SK-N-SH (cell line): Measurements from ENCODE around the gene AMIGO2. TPM values are rescaled to one million over a fixed set of nuclear protein-coding genes. Genes with fewer than 3 reads are reported as not detected.

Source experiments
- CTCF ChIA-PET: fragments of 300-600, 350-600 bp; formaldehyde crosslinking; extraction: SDS; loops from one replicate; lab custom pipeline; 2021; lab: Yijun Ruan, JAX
- POLR2A ChIA-PET: fragments of 350-600 bp; sonication (Branson Sonifier 250); formaldehyde crosslinking; extraction: SDS; loops from one replicate; lab custom pipeline; 2020; ENCODE audit warnings: antibody characterized with exemption, inconsistent platforms; lab: Yijun Ruan, JAX
- DNase-seq: peaks from one replicate; pipeline ENCODE4 v3.0.0; 2012
- H2AFZ ChIP-seq: fragments of 200-600 bp; sonication (generic); 2 replicates; pipeline ENCODE4 v1.8.1; 2016; ENCODE audit warnings: antibody characterized with exemption, mild to moderate bottlenecking, low read depth
- H3F3A ChIP-seq: fragments of 200-600 bp; sonication (generic); replicated peaks from 2 replicates; pipeline ENCODE3; 2016; ENCODE audit warnings: antibody characterized with exemption, mild to moderate bottlenecking; ENCODE audit not compliant: insufficient read depth
- H3K27ac ChIP-seq, 2 experiments: fragments of 200-500 bp in 1 of 2; fragments of 200-600 bp in 1 of 2; sonication (Bioruptor generic) in 1 of 2; sonication (generic), shearing (Covaris generic) in 1 of 2; 2 replicates each; pipeline versions ENCODE4 v1.5.1 to v1.6.1; 2014 to 2016; ENCODE audit warnings: low read depth in 2 of 2, inconsistent platforms in 1 of 2, low read length in 1 of 2, mild to moderate bottlenecking in 1 of 2, mixed read lengths in 1 of 2
- H3K27me3 ChIP-seq: fragments of 200-600 bp; sonication (generic), shearing (Covaris generic); 2 replicates; pipeline ENCODE4 v1.6.1; 2016; ENCODE audit warnings: mixed run types; ENCODE audit not compliant: insufficient read depth
- H3K36me3 ChIP-seq, 2 experiments: fragments of 200-500 bp in 1 of 2; fragments of 200-600 bp in 1 of 2; sonication (Bioruptor generic) in 1 of 2; sonication (generic) in 1 of 2; replicated peaks in 1 of 2; 2 replicates each; pipeline versions ENCODE3 to v1.5.1; 2014 to 2016; ENCODE audit warnings: low read length in 1 of 2, mild to moderate bottlenecking in 1 of 2; ENCODE audit not compliant: insufficient read depth in 2 of 2, control insufficient read depth in 1 of 2
- H3K4me1 ChIP-seq, 2 experiments: fragments of 200-500 bp in 1 of 2; fragments of 200-600 bp in 1 of 2; sonication (Bioruptor generic) in 1 of 2; sonication (generic), shearing (Covaris generic) in 1 of 2; 2 replicates each; pipeline versions ENCODE4 v1.5.1 to v1.6.1; 2014 to 2016; ENCODE audit warnings: low read depth in 1 of 2, low read length in 1 of 2, mixed run types in 1 of 2; ENCODE audit not compliant: insufficient read depth in 2 of 2, control insufficient read depth in 1 of 2
- H3K4me2 ChIP-seq: fragments of 200-600 bp; sonication (generic), shearing (Covaris generic); 2 replicates; pipeline ENCODE4 v1.6.1; 2017; ENCODE audit warnings: mixed run types
- H3K4me3 ChIP-seq, 2 experiments: fragments of 200-500 bp in 1 of 2; fragments of 200-600 bp in 1 of 2; sonication (Bioruptor generic) in 1 of 2; sonication (generic), shearing (Covaris generic) in 1 of 2; 2 replicates each; pipeline versions ENCODE4 v1.5.1 to v1.8.1; 2014 to 2016; ENCODE audit warnings: low read depth in 2 of 2, inconsistent platforms in 1 of 2, low read length in 1 of 2, mild to moderate bottlenecking in 1 of 2, mixed read lengths in 1 of 2, moderate library complexity in 1 of 2
- H3K79me2 ChIP-seq: fragments of 200-600 bp; sonication (generic); 2 replicates; pipeline ENCODE4 v1.8.1; 2017; ENCODE audit warnings: mild to moderate bottlenecking; ENCODE audit not compliant: insufficient read depth
- H3K9ac ChIP-seq: fragments of 200-600 bp; sonication (generic); 2 replicates; pipeline ENCODE4 v1.6.1; 2017; ENCODE audit warnings: mixed run types
- H3K9me2 ChIP-seq: fragments of 200-600 bp; sonication (generic); 2 replicates; pipeline ENCODE4 v1.6.1; 2017; ENCODE audit warnings: mixed run types
- H3K9me3 ChIP-seq: fragments of 200-600 bp; sonication (generic); 2 replicates; pipeline ENCODE4 v1.6.1; 2017; ENCODE audit warnings: mixed run types, mild to moderate bottlenecking, moderate library complexity
- H4K20me1 ChIP-seq: fragments of 200-600 bp; sonication (generic); 2 replicates; pipeline ENCODE4 v1.6.1; 2017; ENCODE audit warnings: mild to moderate bottlenecking, mixed run types; ENCODE audit not compliant: insufficient read depth
- CHD2 ChIP-seq: fragments of 150-350 bp; IDR thresholded peaks from 2 replicates; pipeline ENCODE4 v1.6.1; 2018; ENCODE audit warnings: low read length; ENCODE audit not compliant: partially characterized antibody
- CTCF ChIP-seq: fragments of 200-600 bp; sonication (generic); IDR thresholded peaks from 2 replicates; pipeline ENCODE4 v1.6.1; 2017; ENCODE audit warnings: antibody characterized with exemption, mild to moderate bottlenecking, moderate library complexity
- EZH2phosphoT487 ChIP-seq: fragments of 200-600 bp; sonication (generic); IDR thresholded peaks from 2 replicates; pipeline ENCODE4 v1.6.1; 2017; ENCODE audit warnings: low read depth, mixed run types, mild to moderate bottlenecking, antibody characterized with exemption, moderate library complexity, borderline replicate concordance
- FOSL2 ChIP-seq: IDR thresholded peaks from 2 replicates; pipeline ENCODE4 v1.4.0; 2012; ENCODE audit warnings: low read depth, mild to moderate bottlenecking, moderate library complexity, borderline replicate concordance
- FOXJ3 ChIP-seq: sonication (generic); formaldehyde crosslinking; IDR thresholded peaks from 2 replicates; pipeline ENCODE4 v1.5.1; 2020; ENCODE audit warnings: mild to moderate bottlenecking, missing genetic modification reagents
- GABPA ChIP-seq: IDR thresholded peaks from 2 replicates; pipeline ENCODE4 v1.4.0; 2012; ENCODE audit warnings: low read depth, mild to moderate bottlenecking
- IRF3 ChIP-seq: fragments of 150-350 bp; IDR thresholded peaks from 2 replicates; pipeline ENCODE4 v1.6.1; 2016; ENCODE audit warnings: mild to moderate bottlenecking, low read depth, low read length
- MEF2A ChIP-seq: IDR thresholded peaks from 2 replicates; pipeline ENCODE4 v1.4.0; 2012; ENCODE audit warnings: low read depth, borderline replicate concordance
- MXI1 ChIP-seq: IDR thresholded peaks from 2 replicates; pipeline ENCODE4 v1.6.1; 2012; ENCODE audit warnings: mild to moderate bottlenecking, low read depth, low read length, improper control_type of control experiment
- NFIC ChIP-seq: IDR thresholded peaks from 2 replicates; pipeline ENCODE4 v1.4.0; 2012; ENCODE audit warnings: borderline replicate concordance
- RAD21 ChIP-seq: IDR thresholded peaks from 2 replicates; pipeline ENCODE4 v1.6.1; 2012; ENCODE audit warnings: mild to moderate bottlenecking, low read length
- RCOR1 ChIP-seq: fragments of 150-350 bp; IDR thresholded peaks from 2 replicates; pipeline ENCODE4 v1.6.1; 2017; ENCODE audit warnings: antibody characterized with exemption, low read length
- REST ChIP-seq: IDR thresholded peaks from 2 replicates; pipeline ENCODE4 v1.6.1; 2012; ENCODE audit warnings: mild to moderate bottlenecking, low read depth, low read length, moderate library complexity
- RFX5 ChIP-seq: IDR thresholded peaks from 2 replicates; pipeline ENCODE4 v1.6.1; 2012; ENCODE audit warnings: mild to moderate bottlenecking, improper control_type of control experiment, low read length
- RXRA ChIP-seq: IDR thresholded peaks from 2 replicates; pipeline ENCODE4 v1.4.0; 2012; ENCODE audit warnings: low read depth, mild to moderate bottlenecking, borderline replicate concordance
- TEAD4 ChIP-seq: IDR thresholded peaks from 2 replicates; pipeline ENCODE4 v1.4.0; 2012; ENCODE audit warnings: mild to moderate bottlenecking, borderline replicate concordance; ENCODE audit not compliant: insufficient read depth
- USF1 ChIP-seq: IDR thresholded peaks from 2 replicates; pipeline ENCODE4 v1.4.0; 2012; ENCODE audit warnings: low read depth, borderline replicate concordance
- WGBS: methylation state at CpG from one replicate; pipeline ENCODE4 v1.1.6; 2017; ENCODE audit warnings: low lambda C conversion rate; 5-methylcytosine and 5-hydroxymethylcytosine counted together
- polyA plus RNA-seq, 3 experiments: library from polyadenylated mRNA; depleted of rRNA; stranded (reverse); fragments of >200 nt; gene quantifications; 2 replicates each; pipeline ENCODE4 v1.2.3, GENCODE V29; 2012

AMIGO2 gene
- polyA plus RNA-seq, 1 of the 3 experiments (the other 2 are of a cell fraction): 1.2 TPM

GRCh38 chr12:47085815-47086252 lies 6.1 kb upstream of the AMIGO2 start (continued):
- no peak for TF ChIP-seq REST

- H3K79me2 ChIP-seq: no peaks in the 10 kb centered on the region
- TF ChIP-seq MXI1 (no peak), RXRA (no peak), FOSL2 (no peak), FOXJ3 (CRISPR knock-in tag) (no peak), EZH2phosphoT487 (no peak), USF1 (no peak), CHD2 (no peak), IRF3 (no peak), MEF2A (no peak), TEAD4 (no peak), GABPA (no peak), CTCF (no peak), NFIC (no peak), RCOR1 (no peak), RFX5 (no peak), RAD21 (no peak)
- H3K9ac ChIP-seq: peak overlapping the region; percentile 25; the same call in 1 of the 2 replicates
- H2AFZ ChIP-seq: peak overlapping the region; percentile 30; the same call in 1 of the 2 replicates
- ChIA-PET CTCF (no interaction called here), POLR2A (no interaction called here)
- H3K9me3 ChIP-seq: no peaks in the 10 kb centered on the region
- H3K4me2 ChIP-seq: peak overlapping the region; percentile 70
- no peaks in the 10 kb centered on the region for H3K27me3 ChIP-seq
- H3F3A ChIP-seq: peaks cover 53% of the 10 kb centered on the region
- no peaks in the 10 kb centered on the region for H4K20me1 ChIP-seq
- peak overlapping the region in 1 of 2 experiments; percentile 80; a peak in 2 of 4 replicates for H3K27ac ChIP-seq
- no peak for DNase-seq
- H3K4me3 ChIP-seq: no peak overlapping the region
- no peaks in the 10 kb centered on the region for H3K36me3 ChIP-seq
- H3K4me1 ChIP-seq: peaks cover 0 to 62% of the 10 kb centered on the region in 2 experiments; a peak in 3 of 4 replicates
- H3K9me2 ChIP-seq: no peaks in the 10 kb centered on the region
- 14% methylated on average over 1 of the region's 1 CpG for WGBS
Measured at GRCh38 chr12:47084172-47084571, 4.4 kb upstream of the AMIGO2 start.
